Cardiac muscle cell (in vitro differentiated cells and primary cell): ENCODE measurements around the gene RYK. TPM values are rescaled to one million over a fixed set of nuclear protein-coding genes. Genes with fewer than 3 reads are reported as not detected.
"Not testable (repeated sequence)": the region's sequence is repeated elsewhere in the genome, so short reads cannot be mapped to it uniquely, and the experiment has no call there.

Source experiments
- DNase-seq, 2 donors: peaks; one replicate each; pipeline versions ENCODE4 v3.0.0 to v3.0.0-alpha.2; 2010 to 2017; ENCODE audit warnings: low read depth in 1 of 2, low spot score in 1 of 2
- H3K27ac ChIP-seq: fragments of 200-600 bp; sonication (generic); 2 replicates; pipeline ENCODE4 v1.5.1; 2016
- H3K27me3 ChIP-seq: fragments of 200-600 bp; sonication (generic); 2 replicates; pipeline ENCODE4 v1.6.0; 2016; ENCODE audit warnings: control low read depth
- H3K36me3 ChIP-seq: fragments of 200-600 bp; sonication (generic); 2 replicates; pipeline ENCODE4 v1.5.1; 2016; ENCODE audit warnings: control low read depth
- H3K4me1 ChIP-seq: fragments of 200-600 bp; sonication (generic); 2 replicates; pipeline ENCODE4 v1.8.1; 2017; ENCODE audit warnings: low read depth, mild to moderate bottlenecking, mixed run types
- H3K4me3 ChIP-seq: fragments of 200-600 bp; sonication (generic); 2 replicates; pipeline ENCODE4 v1.5.1; 2016; ENCODE audit warnings: mild to moderate bottlenecking
- H3K9me3 ChIP-seq: fragments of 200-600 bp; sonication (generic); 2 replicates; pipeline ENCODE4 v1.5.1; 2017; ENCODE audit warnings: low read depth, mild to moderate bottlenecking, control low read depth
- CTCF ChIP-seq: IDR thresholded peaks from 2 replicates; pipeline ENCODE4 v1.5.1; 2012; ENCODE audit warnings: low read depth, mild to moderate bottlenecking, low read length
- polyA plus RNA-seq: library from polyadenylated mRNA; unstranded; fragments of >200 nt; fragmentation: Nextera tagmentation; extraction: Ambion mirVana; gene quantifications from 2 replicates; pipeline ENCODE4 v1.2.1, GENCODE V29; 2016
- total RNA-seq: library from RNA; depleted of rRNA; stranded (reverse); fragments of >200 nt; gene quantifications from 2 replicates; pipeline ENCODE4 v1.2.3, GENCODE V29; 2016

Gene RYK
- total and polyA plus RNA-seq, 2 experiments from 2014 or later, result 61.8 to 73.3 TPM

GRCh38 chr3:134228035-134228434 lies 22.6 kb downstream of the RYK start:
- no peak overlapping the region for H3K27ac ChIP-seq
- H3K4me1 ChIP-seq, result peaks cover 4% of the 10 kb centered on the region
- no peak overlapping the region for H3K4me3 ChIP-seq
- H3K27me3 ChIP-seq, result no peaks in the 10 kb centered on the region
- DNase-seq, result no peak
- TF ChIP-seq CTCF, result no peak
- no peaks in the 10 kb centered on the region for H3K9me3 ChIP-seq
- no peaks in the 10 kb centered on the region for H3K36me3 ChIP-seq

- Histone ChIP-seq H3K4me1 (peaks cover 12% of the 10 kb centered on the region), H3K27ac (peak overlapping the region; percentile 73)
- not testable (repeated sequence) for H3K36me3 ChIP-seq, H3K9me3 ChIP-seq, DNase-seq, H3K4me3 ChIP-seq, H3K27me3 ChIP-seq
These were observed 25.9 kb downstream of the RYK start for GRCh38 chr3:134224796-134225156.

DNA sequence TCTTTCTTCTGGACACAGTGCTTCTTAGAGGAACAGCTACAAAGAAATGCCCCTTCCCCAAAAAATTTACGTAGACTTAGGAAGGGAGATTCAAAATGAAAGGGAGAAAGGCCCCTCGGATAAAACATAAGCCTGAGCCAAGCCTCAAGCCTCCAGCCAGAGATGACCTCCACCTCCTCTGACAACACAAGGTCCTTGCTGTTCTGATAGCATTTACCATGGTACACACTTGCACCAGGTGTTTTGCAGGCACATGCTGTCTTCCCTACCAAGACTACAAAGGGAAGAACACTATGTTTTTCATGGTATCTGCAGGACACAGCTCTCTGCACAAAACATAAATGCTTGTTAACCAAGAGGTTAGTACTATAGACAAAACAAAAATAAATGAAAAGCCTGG lies 27.8 kb downstream of the RYK start:
- Histone ChIP-seq H3K4me1 (peaks cover 30% of the 10 kb centered on the region), H3K9me3 (no peaks in the 10 kb centered on the region), H3K36me3 (peaks cover 5% of the 10 kb centered on the region), H3K27ac (no peak overlapping the region), H3K27me3 (no peaks in the 10 kb centered on the region), H3K4me3 (no peak overlapping the region)
- DNase-seq, result no peak
- no peak for TF ChIP-seq CTCF

- peak overlapping the region; percentile 52 for H3K27ac ChIP-seq
- no peaks in the 10 kb centered on the region for H3K27me3 ChIP-seq
- no peaks in the 10 kb centered on the region for H3K9me3 ChIP-seq
- no peak for DNase-seq
- peaks cover 3% of the 10 kb centered on the region for H3K36me3 ChIP-seq
- H3K4me3 ChIP-seq, result no peak overlapping the region
- peaks cover 33% of the 10 kb centered on the region for H3K4me1 ChIP-seq
- TF ChIP-seq CTCF, result no peak
These were observed 33.8 kb downstream of the RYK start for GRCh38 chr3:134216851-134217250.

DNA sequence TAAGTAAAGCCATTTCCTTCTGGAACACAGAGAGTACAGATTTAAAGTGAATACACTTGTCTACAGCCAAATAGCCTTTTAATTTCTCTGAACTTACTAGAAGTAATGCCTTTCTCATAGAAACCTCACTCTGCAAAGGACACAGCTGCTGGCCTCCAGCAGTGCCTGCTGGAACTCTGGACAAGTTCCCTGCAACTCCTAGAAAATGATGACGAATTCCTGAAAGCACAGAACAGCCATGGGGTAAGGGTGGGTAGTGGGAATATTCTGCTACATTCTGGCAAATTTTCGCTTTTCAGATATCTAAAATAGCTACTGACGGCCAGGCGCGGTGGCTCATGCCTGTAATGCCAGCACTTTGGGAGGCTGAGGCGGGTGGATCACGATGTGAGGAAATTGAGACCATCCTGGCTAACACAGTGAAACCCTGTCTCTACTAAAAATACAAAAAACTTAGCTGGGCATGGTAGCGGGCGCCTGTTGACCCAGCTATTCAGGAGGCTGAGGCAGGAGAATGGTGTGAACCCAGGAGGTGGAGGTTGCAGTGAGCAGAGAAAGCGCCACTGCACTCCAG lies 34.4 kb downstream of the RYK start:
- DNase-seq, result no peak
- Histone ChIP-seq H3K9me3 (no peaks in the 10 kb centered on the region), H3K4me1 (peaks cover 37% of the 10 kb centered on the region), H3K4me3 (no peak overlapping the region), H3K27ac (peak overlapping the region; percentile 7), H3K27me3 (no peaks in the 10 kb centered on the region), H3K36me3 (no peaks in the 10 kb centered on the region)
- no peak for TF ChIP-seq CTCF

GRCh38 chr3:134214239-134214638 lies 36.4 kb downstream of the RYK start:
- DNase-seq, result no peak
- Histone ChIP-seq H3K36me3 (peaks cover 12% of the 10 kb centered on the region), H3K27ac (peak overlapping the region; percentile 77), H3K4me1 (peaks cover 31% of the 10 kb centered on the region), H3K4me3 (no peak overlapping the region), H3K27me3 (no peaks in the 10 kb centered on the region), H3K9me3 (no peaks in the 10 kb centered on the region)
- no peak for TF ChIP-seq CTCF
